ENCODE measurements around the gene UHRF2. TPM values are rescaled to one million over a fixed set of nuclear protein-coding genes. Genes with fewer than 3 reads are reported as not detected.

Gene UHRF2
- total and polyA plus RNA-seq, 2 of the 13 experiments (the other 11 are each of a cell fraction or from before 2014, with no cell fraction given) = 42.1 to 44.2 TPM

DNA sequence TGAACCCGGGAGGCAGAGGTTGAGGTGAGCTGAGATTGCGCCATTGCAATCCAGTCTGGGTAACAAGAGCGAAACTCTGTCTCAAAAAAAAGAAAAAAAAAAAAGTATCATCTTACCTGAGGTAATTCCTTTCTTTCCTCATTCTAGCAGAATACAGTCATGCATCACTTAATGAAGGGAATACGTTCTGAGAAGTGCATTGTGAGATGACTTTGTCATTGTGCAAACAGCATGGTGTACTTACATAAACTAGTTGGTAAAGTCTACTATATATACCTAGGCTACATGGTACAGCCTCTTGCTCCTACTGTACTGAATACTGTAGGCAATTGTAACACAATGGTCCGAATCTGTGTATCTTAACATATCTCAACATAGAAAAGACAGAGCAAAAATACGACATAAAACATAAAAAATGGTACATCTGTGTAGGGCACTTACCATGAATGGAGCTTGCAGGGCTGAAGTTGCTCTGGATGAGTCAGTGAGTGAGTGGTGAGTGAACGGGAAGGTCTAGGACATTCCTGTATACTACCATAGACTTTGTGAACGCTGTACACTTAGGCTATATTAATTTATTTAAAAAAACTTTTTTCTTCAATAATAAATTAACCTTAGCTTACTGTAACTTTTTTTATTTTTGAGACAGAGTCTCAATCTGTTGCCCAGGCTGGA lies 132.2 kb downstream of the UHRF2 start (continued):
- TF ChIP-seq ZNF276 (CRISPR knock-in tag; IDR thresholded peaks at IDR 0.05; ENCODE audit: low read depth) = no peak
- TF ChIP-seq PAWR (CRISPR knock-in tag; IDR thresholded peaks at IDR 0.05; ENCODE audit: borderline replicate concordance) = no peak
- no peak for TF ChIP-seq ATF7-NPFF (CRISPR knock-in tag; IDR thresholded peaks at IDR 0.05; ENCODE audit: low read depth)
- TF ChIP-seq TBX2 (CRISPR knock-in tag; IDR thresholded peaks at IDR 0.05; ENCODE audit: borderline replicate concordance) = no peak

GRCh38 chr9:6549106-6549800 lies 136.3 kb downstream of the UHRF2 start:
- POLR2A ChIA-PET = no interaction called here
- H2AFZ ChIP-seq (ENCODE audit: low read length) = no peak overlapping the region
- H3K4me2 ChIP-seq (ENCODE audit: low read depth, low read length) = no peak overlapping the region
- CTCF ChIA-PET (ENCODE audit: low intra/inter-chr PET ratio, low total read pairs) = no interaction called here
- H3K79me2 ChIP-seq (ENCODE audit: insufficient read depth, low read length) = no peaks in the 10 kb centered on the region
- no peaks in the 10 kb centered on the region for H4K20me1 ChIP-seq (ENCODE audit: insufficient read depth, low read length)
- no peak for TF ChIP-seq TBL1XR1 (IDR thresholded peaks at IDR 0.05; ENCODE audit: borderline replicate concordance, low read length, partially characterized antibody)
- TF ChIP-seq, protein P1, sequence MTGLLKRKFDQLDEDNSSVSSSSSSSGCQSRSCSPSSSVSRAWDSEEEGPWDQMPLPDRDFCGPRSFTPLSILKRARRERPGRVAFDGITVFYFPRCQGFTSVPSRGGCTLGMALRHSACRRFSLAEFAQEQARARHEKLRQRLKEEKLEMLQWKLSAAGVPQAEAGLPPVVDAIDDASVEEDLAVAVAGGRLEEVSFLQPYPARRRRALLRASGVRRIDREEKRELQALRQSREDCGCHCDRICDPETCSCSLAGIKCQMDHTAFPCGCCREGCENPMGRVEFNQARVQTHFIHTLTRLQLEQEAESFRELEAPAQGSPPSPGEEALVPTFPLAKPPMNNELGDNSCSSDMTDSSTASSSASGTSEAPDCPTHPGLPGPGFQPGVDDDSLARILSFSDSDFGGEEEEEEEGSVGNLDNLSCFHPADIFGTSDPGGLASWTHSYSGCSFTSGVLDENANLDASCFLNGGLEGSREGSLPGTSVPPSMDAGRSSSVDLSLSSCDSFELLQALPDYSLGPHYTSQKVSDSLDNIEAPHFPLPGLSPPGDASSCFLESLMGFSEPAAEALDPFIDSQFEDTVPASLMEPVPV (CRISPR knock-in tag; IDR thresholded peaks at IDR 0.05) = no peak
- TF ChIP-seq SMAD9 (CRISPR knock-in tag; IDR thresholded peaks at IDR 0.05) = no peak
- no peak for TF ChIP-seq CCAR2 (optimal IDR thresholded peaks at IDR 0.05; ENCODE audit: low read depth, low read length)
- TF ChIP-seq MBD4 (IDR thresholded peaks at IDR 0.05; ENCODE audit: borderline replicate concordance, low read length) = no peak
- TF ChIP-seq POLR2G (IDR thresholded peaks at IDR 0.05; ENCODE audit: low read depth, low read length) = no peak
- no peak for TF ChIP-seq ZNF720 (CRISPR knock-in tag; IDR thresholded peaks at IDR 0.05)
- no peak for TF ChIP-seq ZFP82 (CRISPR knock-in tag; IDR thresholded peaks at IDR 0.05; ENCODE audit: borderline replicate concordance)
- TF ChIP-seq NCOA2 (CRISPR knock-in tag; IDR thresholded peaks at IDR 0.05) = no peak
- TF ChIP-seq NRL (CRISPR knock-in tag; IDR thresholded peaks at IDR 0.05; ENCODE audit: borderline replicate concordance) = no peak
- TF ChIP-seq HCFC1 (IDR thresholded peaks at IDR 0.05; ENCODE audit: low read depth, low read length) = no peak
- no peak for TF ChIP-seq FLYWCH1 (CRISPR knock-in tag; IDR thresholded peaks at IDR 0.05)
- TF ChIP-seq ZNF790 (CRISPR knock-in tag; IDR thresholded peaks at IDR 0.05; ENCODE audit: borderline replicate concordance) = no peak
- TF ChIP-seq ZSCAN9 (CRISPR knock-in tag; IDR thresholded peaks at IDR 0.05; ENCODE audit: borderline replicate concordance) = no peak
- H3K9me3 ChIP-seq (ENCODE audit: low read length) = no peaks in the 10 kb centered on the region
- ATAC-seq (no peak; the same call in 2 of the 3 replicates), FAIRE-seq (no peak), DNase-seq (ENCODE audit: low spot score) (no peak)
- no peak overlapping the region for H3K27ac ChIP-seq (ENCODE audit: extremely low read length, insufficient read depth, low read length)
- intact Hi-C loops (cut with micrococcal nuclease; ENCODE audit: unreplicated experiment) (no loop called here), in situ Hi-C loops (cut with HindIII; ENCODE audit: extremely low pct_ligation_motif_present, low pct_unique_long_range_greater_than_20kb) (no loop called here)
- H3K4me1 ChIP-seq (ENCODE audit: insufficient read depth, low read length) = peaks cover 14% of the 10 kb centered on the region
- no TSS peak for BruUV-seq (replicated peaks)
- WGBS (ENCODE audit: low lambda C conversion rate) = 96% methylated on average over 8 of the region's 8 CpGs
- no peak overlapping the region for H3K9ac ChIP-seq (ENCODE audit: insufficient read depth, low read depth, low read length)
- peaks cover 14 to 34% of the 10 kb centered on the region in 2 experiments; a peak in 4 of 5 replicates for H3K36me3 ChIP-seq (replicated peaks in 1 of 2; ENCODE audit: control insufficient read depth in 1 of 2, insufficient read depth in 2 of 2, low read length in 2 of 2)
- no peak overlapping the region for H3K4me3 ChIP-seq (replicated peaks in 1 of 3; ENCODE audit: insufficient read depth in 1 of 3, low read depth in 2 of 3, low read length in 3 of 3)
- H3K27me3 ChIP-seq (ENCODE audit: control insufficient read depth in 1 of 2, insufficient read depth in 2 of 2, low read length in 2 of 2) = no peaks in the 10 kb centered on the region
